Kidney epithelial cell (primary cell): ENCODE results near the gene MAN2A1. TPM values are rescaled to one million over a fixed set of nuclear protein-coding genes. Genes with fewer than 3 reads are reported as not detected.

Experiments used
- DNase-seq: peaks from one replicate; pipeline ENCODE4 v3.0.0-alpha.2; 2010; ENCODE audit warnings: low read depth
- H3K27me3 ChIP-seq: 2 replicates; pipeline ENCODE4 v1.6.0; 2011; ENCODE audit warnings: low read length; ENCODE audit not compliant: control insufficient read depth, insufficient read depth
- H3K36me3 ChIP-seq: 2 replicates; pipeline ENCODE4 v1.5.1; 2011; ENCODE audit warnings: low read length; ENCODE audit not compliant: control insufficient read depth, insufficient read depth
- H3K4me3 ChIP-seq: 2 replicates; pipeline ENCODE4 v1.5.1; 2011; ENCODE audit warnings: low read depth, mild to moderate bottlenecking, control low read depth, low read length
- CTCF ChIP-seq: IDR thresholded peaks from 2 replicates; pipeline ENCODE4 v1.5.1; 2011; ENCODE audit warnings: mild to moderate bottlenecking, moderate library complexity, low read length, control low read depth, inconsistent platforms; ENCODE audit not compliant: insufficient read depth, poor library complexity, severe bottlenecking
- total RNA-seq: library from RNA; depleted of rRNA; stranded (reverse); fragments of >200 nt; gene quantifications from 2 replicates; pipeline ENCODE4 v1.2.3, GENCODE V29; 2015

MAN2A1 gene
- total RNA-seq, 1 donor from 2014 or later = 53.1 TPM

- Histone ChIP-seq H3K4me3 (no peak overlapping the region), H3K27me3 (no peaks in the 10 kb centered on the region), H3K36me3 (no peaks in the 10 kb centered on the region)
- no peak for TF ChIP-seq CTCF
- no peak for DNase-seq
These were observed 174.0 kb downstream of the MAN2A1 start for GRCh38 chr5:109863752-109864151.

GRCh38 chr5:109865637-109866036, 175.9 kb downstream of the MAN2A1 start:
- Histone ChIP-seq H3K4me3 (no peak overlapping the region), H3K36me3 (no peaks in the 10 kb centered on the region), H3K27me3 (no peaks in the 10 kb centered on the region)
- no peak for TF ChIP-seq CTCF
- peak; percentile 92 for DNase-seq

GRCh38 chr5:109866051-109866450, 176.3 kb downstream of the MAN2A1 start:
- H3K36me3 ChIP-seq = no peaks in the 10 kb centered on the region
- peak; percentile 65 for DNase-seq
- TF ChIP-seq CTCF = no peak
- H3K4me3 ChIP-seq = no peak overlapping the region
- H3K27me3 ChIP-seq = no peaks in the 10 kb centered on the region

- TF ChIP-seq CTCF = no peak
- H3K27me3 ChIP-seq = no peaks in the 10 kb centered on the region
- no peak for DNase-seq
- no peak overlapping the region for H3K4me3 ChIP-seq
- H3K36me3 ChIP-seq = no peaks in the 10 kb centered on the region
These were observed 179.0 kb downstream of the MAN2A1 start for GRCh38 chr5:109868737-109869136.

GRCh38 chr5:109873687-109874086, 184.0 kb downstream of the MAN2A1 start:
- Histone ChIP-seq H3K36me3 (no peaks in the 10 kb centered on the region), H3K4me3 (no peak overlapping the region), H3K27me3 (no peaks in the 10 kb centered on the region)
- TF ChIP-seq CTCF = no peak
- no peak for DNase-seq

- no peak for TF ChIP-seq CTCF
- DNase-seq = no peak
- H3K36me3 ChIP-seq = no peaks in the 10 kb centered on the region
- H3K27me3 ChIP-seq = no peaks in the 10 kb centered on the region
- no peak overlapping the region for H3K4me3 ChIP-seq
These were observed 184.4 kb downstream of the MAN2A1 start for GRCh38 chr5:109874108-109874507.
